Gastrocnemius medialis (tissue), 4 donors: Measurements from ENCODE around the gene KCTD19.

Experiments
- CTCF ChIP-seq, 5 experiments: fragments of 450-650 bp in 3 of 5; fragments of 200-600 bp in 2 of 5; sonication (generic) in 2 of 5; IDR thresholded peaks in 4 of 5; conservative IDR thresholded peaks in 1 of 5; 1 replicate in 4 of 5; 2 replicates in 1 of 5; pipeline ENCODE4 v1.5.1; 2016 to 2019; ENCODE audit warnings: antibody characterized with exemption in 5 of 5, mild to moderate bottlenecking in 3 of 5, moderate library complexity in 3 of 5
- POLR2A ChIP-seq, 2 donors: fragments of 450-650 bp; IDR thresholded peaks; one replicate each; pipeline ENCODE4 v1.6.1; 2017; ENCODE audit warnings: antibody characterized with exemption in 2 of 2, mild to moderate bottlenecking in 2 of 2, moderate library complexity in 2 of 2

DNA sequence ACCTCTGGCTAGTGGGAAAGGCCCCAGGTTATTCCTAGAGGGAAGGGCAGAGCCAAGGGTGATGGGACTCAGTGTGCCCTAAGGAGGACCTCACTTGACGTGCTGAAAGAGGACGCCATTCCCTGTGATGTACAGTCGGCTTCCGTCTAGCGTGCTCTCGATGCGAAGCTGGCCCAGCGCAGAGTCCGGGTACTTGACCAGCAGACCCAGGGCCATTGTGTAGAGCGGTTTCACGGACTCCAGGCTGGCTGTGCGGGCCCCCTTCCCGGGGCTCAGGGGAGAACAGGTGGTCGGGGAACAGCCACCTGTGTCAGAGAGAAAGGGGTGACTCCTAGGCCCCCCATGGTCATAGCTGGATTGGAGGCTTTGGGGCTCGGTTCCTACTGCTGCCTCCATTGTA is 27.3 kb downstream of the KCTD19 start:
- TF ChIP-seq CTCF (IDR thresholded peaks at IDR 0.05 in 4 of 5, conservative IDR thresholded peaks at IDR 0.05 in 1 of 5) (no peak), POLR2A (IDR thresholded peaks at IDR 0.05) (no peak)
